Activated CD4-positive, CD25-positive, alpha-beta regulatory T cell (primary cell): ENCODE measurements around the gene CMIP.

Source experiments
- DNase-seq, 4 experiments: peaks; one replicate each; lab custom pipeline; 2025; lab: John Stamatoyannopoulos, UW

Gene CMIP

GRCh38 chr16:81661082-81661481 is 216.5 kb downstream of the CMIP start:
- no peak for DNase-seq

DNA sequence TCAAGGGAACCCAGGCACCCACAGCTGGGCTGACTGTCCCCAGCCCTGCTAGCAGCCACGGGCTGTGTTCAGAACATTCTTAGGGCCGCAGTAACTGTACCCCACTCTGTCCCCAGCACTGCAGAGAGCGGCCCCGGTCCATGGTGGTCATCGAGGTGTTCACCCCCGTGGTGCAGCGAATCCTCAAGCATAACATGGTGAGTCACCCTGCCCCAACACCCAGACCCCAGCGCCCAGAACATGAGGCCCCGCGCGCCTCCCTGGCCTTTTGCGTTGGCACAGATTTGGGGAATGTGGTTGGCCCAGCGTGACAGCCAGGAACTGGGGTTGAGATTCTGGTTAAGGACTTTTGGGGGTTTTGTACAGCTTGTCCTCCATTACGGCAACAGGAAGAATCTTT is 219.5 kb downstream of the CMIP start:
- no peak for DNase-seq

GRCh38 chr16:81665588-81665987 is 221.0 kb downstream of the CMIP start:
- DNase-seq, result no peak

GRCh38 chr16:81666113-81666512 is 221.5 kb downstream of the CMIP start:
- no peak for DNase-seq

GRCh38 chr16:81668243-81669097 is 223.9 kb downstream of the CMIP start:
- DNase-seq, result no peak

DNA sequence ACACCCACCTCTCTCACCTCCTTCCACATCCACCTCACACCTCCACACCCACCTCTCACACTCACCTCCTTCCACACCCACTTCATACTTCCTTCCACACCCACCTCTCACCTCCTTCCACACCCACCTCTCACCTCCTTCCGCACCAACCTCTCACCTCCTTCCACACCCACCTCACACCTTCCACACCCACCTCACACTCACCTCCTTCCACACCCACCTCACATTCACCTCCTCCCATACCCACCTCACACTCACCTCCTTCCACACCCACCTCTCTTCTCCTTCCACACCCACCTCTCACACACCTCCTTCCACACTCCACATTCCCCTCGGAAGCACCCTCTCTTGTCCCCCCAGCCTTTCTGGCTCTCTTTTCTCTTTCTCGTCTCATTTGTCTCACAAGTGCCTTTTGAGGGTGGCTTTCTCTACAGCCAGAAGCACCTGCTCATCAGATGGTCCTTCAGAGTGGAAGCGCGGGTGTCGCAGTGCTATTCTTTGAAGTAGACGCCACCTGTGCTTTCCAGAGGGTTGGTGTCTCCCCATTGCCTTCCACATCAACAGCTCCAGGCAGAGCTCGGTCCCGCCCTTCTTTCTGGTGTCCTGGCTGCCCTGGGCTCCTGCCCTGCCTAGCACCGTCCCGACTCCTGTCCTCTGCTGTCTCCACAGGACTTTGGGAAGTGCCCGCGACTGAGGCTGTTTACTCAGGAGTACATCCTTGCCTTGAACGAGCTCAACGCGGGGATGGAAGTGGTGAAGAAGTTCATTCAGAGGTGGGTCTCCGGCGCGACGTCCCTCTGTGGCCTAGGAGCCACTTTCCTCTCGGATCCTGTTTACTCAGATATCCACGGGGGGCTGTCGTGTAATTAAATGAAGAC is 225.1 kb downstream of the CMIP start:
- no peak for DNase-seq

DNA sequence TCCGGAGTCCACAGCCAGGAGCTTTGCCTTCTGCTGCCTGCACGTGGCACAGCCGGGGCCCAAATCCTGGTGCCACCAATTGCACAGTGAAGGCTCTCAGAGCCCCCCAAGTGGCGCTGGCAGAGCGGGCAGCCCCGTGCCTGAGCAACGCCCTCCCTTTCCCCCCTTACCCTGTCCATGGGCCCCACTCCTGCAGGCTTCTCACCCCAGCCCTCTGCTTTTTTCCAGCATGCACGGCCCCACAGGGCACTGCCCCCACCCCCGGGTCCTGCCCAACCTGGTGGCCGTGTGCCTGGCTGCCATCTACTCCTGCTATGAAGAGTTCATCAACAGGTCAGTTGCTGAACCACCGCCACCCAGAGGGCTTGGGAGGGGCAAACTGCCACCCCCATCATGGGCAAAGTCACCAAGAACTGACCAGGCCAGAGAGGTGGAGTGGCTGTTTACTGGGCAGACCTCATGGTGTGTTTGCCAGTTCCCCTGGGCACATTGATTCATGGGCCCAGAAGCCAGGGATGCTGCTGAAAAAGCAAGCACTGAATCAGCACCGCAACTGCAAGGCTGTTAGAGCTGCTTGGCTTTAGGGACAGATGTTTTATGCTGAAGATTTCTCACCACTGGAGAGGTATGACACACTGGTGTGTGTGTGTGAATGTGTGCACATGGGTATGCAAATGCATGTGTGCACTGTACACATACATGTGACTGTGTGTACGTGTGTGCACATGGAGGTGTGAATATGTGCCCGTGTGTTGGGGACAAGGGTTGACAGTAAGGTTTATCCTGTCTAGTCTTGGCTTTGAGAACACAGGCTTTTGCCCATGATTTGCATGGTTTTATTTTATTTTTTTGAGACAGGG is 227.4 kb downstream of the CMIP start:
- no peak for DNase-seq

GRCh38 chr16:81673432-81673831 is 228.8 kb downstream of the CMIP start:
- no peak for DNase-seq

DNA sequence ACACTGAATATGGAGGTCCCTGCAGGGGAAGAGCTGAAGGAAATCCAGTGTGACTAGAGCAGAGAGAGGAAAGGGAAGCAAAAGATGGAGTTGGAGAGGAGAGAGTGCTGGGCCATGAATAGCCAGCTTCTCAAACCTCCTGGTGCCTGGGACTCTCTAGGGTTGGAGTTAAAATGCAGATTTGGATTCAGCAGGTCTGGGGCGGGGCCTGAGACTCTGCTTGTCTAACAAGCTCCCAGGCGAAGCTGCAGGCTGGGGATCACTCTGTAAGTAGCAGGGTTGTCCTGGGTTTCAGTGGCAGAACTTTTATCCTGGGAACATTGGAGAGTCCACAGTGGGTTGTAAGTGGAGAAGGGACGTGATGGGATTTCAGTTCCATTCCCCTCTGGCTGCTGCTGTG is 231.1 kb downstream of the CMIP start:
- DNase-seq, result no peak

GRCh38 chr16:81676066-81676882 is 231.7 kb downstream of the CMIP start:
- no peak for DNase-seq

DNA sequence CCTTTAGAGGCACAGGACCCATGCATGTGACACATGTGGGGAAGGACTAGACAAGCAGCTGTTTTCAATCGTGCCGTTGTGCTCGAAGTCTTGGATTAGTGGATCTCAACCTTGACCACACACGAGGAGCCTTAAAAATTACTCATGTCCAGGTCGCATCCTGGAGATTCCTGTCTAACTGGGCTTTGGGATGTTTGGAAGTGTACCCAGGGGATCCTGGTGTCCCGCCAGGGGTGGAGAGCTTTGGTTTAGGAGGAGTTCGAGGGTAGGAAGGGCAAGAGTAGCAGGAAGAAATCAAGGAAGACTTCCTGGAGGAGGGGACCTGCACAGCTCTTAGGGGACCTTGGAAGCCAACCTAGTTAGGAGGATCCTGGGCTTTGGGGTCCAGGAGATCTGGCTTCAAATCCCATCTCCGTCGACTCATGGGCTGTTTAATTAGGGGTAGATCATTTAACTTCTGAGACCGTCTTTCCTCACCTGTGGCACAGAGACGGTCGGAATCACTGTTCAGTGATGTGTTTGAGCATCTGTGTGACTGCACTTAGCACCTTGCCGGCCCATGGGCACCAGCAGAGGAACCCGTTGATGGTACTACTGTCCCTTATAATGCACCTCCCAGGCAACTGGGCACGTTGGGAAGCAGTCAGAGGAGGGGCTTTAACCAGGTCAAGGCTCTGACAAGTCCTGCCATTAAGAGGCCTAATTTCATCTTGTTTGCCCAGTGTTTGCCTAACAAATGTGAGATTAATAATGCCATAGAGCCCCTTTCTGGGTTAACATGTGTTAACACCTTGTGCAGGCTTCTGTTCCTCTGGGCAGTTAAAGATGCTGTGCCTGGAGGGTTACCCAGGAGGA is 232.5 kb downstream of the CMIP start:
- no peak for DNase-seq

- no peak for DNase-seq
Measured at GRCh38 chr16:81678326-81679095, 233.9 kb downstream of the CMIP start.

GRCh38 chr16:81679721-81680430 is 235.3 kb downstream of the CMIP start:
- DNase-seq, result no peak

- no peak for DNase-seq
Measured at GRCh38 chr16:81680444-81681275, 236.1 kb downstream of the CMIP start.

DNA sequence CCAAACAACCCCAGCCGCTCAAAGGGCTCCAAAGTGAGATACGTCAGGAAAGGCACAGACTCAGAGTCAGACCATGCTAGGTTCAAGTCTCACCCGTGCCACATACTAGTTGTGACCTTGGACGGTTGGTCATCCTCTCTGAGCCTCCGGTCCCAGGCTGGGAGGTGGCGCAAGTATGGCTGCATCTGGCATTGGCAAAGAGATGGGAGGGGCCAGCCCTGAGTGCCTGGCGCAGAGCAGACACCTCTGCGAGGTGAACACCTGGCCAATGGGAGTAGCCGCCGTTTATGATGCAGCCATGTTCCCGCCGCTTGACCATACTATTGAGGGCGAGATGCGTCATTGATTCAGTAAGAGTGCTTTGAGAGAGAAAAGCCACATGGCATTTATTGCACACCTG is 236.7 kb downstream of the CMIP start:
- DNase-seq, result no peak

DNA sequence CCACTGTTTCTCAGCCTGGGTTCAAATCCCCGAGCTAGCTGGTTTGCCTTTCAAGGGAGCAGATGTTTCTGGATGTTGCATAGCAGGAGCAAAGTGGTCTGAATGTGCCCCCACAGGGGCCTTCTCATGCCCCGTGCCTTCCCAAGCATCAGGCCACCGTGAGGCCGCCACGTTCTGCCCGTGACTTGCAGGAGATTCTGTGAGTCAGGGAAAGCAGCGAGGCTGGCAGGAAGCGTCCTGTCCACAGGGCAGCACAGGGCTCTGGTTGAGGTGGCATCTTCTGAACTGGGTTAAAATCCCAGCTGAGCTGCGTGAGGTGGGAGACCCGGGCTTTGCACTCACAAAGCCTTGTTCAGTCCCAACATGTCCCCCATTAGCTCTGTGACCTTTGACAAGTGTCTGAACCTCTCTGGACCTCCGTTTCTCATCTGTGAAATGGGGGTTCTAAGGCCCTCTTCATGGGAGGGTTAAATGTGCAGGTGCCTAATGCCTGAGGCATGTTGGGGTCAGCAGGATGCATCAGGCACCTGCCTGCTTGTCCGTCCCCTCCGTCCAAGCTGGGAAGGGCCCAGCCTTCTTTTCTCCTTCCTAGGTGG is 239.7 kb downstream of the CMIP start:
- DNase-seq, result no peak

- DNase-seq, result no peak
Measured at GRCh38 chr16:81684901-81685300, 240.3 kb downstream of the CMIP start.
